ENCODE results near the gene ZNF415.
"Not testable (repeated sequence)": the region's sequence is repeated elsewhere in the genome, so short reads cannot be mapped to it uniquely, and the experiment has no call there.

Gene ZNF415

DNA sequence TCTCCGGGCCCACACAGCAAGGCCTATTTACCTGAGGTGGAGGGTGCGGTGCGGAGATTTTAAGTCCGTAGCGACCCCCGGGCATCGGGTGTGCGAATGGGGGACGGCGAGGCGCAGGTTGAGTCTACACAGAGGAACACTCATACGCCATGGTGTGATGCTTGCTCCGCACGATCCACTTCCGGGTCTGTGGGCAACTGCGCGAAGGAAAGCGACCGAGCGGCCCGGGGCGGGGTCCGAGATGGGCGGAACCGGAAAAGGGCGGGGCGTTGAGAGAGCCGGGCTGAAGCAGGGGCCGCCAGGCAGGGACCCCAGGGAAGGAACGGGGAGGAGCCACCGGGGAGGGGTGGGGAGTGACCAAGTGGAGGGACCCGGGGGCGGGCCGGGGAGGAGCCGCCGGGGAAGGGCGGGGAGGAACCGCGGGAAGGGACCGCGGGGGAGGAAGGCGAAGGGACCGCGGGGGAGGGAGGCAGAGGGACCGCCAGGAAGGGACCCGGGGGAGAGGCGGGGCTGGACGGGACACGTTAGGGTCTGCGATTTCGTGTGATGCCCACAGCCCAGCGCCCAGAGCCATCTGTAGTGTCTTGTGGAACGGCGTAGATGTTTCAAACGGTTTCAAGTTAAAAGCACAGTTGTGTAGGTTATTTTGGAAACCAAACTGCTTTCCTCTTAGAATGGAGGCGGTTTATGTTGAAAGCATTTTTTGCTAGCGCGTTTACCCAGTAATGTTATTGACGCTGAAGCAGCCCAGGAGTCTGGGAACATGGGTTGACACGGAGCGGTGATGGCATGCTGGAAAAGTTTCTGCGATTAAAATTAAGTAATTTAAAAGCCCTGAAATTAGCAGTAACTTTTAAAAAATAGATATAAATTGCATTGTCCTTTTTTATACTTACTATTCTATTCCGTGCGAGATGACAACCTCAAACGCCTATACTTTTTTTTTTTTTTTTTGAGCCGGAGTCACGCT is 29.2 kb downstream of the ZNF415 start, which contains the start of gene ZNF160:
Gene ZNF160 (minus strand): TSS at position 189 of the 970 bp plus-strand sequence. CDS start 17,146 bp downstream, outside the sequence.
- DNase-seq = peak; percentile 96
- in situ Hi-C loops (cut with MboI; ENCODE audit: low pct_unique_long_range_greater_than_20kb, low sequenced_read_pairs) = no loop called here

DNA sequence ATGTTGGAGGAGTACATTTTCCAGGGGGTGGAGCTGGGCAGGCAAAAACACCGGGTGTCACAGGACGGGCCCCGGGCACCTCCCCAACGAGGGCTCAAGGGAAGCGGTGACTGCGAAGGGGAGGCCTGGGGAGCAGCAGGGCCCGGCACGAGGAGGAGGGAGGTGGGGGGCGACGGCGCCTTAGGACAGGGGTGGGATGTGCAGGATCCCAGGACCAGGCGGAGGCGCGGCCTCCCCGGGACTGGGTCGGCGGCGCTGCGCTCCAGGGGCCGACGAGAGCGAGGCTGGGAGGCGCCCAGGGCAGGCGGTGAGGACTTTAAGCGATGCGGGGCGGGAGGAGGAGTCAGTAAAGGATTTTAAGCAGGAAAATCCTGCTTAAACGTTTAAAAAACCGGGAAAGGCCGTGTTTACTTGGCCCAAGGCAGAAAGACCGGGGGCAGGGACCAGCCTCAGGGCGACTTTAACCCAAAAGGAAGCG is 29.9 kb downstream of the ZNF415 start:
- peak; percentile 34 for DNase-seq
- in situ Hi-C loops (cut with MboI; ENCODE audit: low pct_unique_long_range_greater_than_20kb, low sequenced_read_pairs) = no loop called here

DNA sequence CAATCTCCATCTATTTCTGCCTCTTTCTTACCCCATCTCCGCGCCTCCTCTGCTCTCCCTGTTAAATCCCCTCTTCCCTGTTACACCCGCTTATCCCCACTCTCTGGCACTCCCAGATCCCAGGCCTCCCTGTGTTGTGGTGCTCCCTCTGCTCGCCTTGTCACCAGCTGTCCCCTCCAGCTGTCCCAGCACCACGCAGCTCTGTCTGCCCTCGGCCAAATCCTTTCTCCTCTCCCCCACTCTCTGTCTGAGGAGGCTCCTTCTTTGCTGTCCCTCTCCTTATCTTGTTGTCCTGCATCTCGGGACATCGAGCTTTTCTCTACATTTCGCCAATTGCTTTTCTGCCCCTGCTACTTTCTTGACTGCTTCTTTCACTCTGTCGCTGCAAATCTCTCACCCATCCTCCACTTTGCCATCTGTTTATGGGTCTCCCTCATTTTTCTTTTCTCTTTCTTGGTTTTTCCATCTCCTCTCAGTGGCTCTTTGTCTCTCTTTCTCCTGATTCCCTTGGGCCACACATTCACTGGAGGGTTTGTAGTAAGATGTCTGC is 30.4 kb downstream of the ZNF415 start:
- no peak for DNase-seq
- in situ Hi-C loops (cut with MboI; ENCODE audit: low pct_unique_long_range_greater_than_20kb, low sequenced_read_pairs) = no loop called here

- DNase-seq = peak; percentile 27
- in situ Hi-C loops (cut with MboI; ENCODE audit: low pct_unique_long_range_greater_than_20kb, low sequenced_read_pairs) = no loop called here
These were observed 31.2 kb downstream of the ZNF415 start for GRCh38 chr19:53101518-53101917.

DNA sequence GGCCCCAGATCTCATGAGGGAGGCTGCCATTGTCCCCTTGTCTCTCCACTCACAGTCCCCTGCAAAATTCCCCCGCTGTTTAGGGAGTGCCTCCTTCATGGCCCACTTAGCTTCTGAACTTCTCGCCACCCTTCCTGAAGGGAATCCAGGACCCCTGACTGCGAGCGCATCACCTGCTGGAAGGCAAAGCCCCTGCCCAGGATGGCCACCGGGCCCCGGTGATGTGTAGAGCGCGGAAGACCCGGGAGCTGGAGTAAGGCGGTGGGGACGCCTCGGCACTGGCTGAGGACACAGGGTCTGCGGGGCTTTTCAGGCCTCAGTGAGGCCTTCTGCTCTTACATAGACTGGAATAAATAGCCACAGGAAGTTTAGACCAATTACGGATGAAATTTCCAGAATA is 34.1 kb downstream of the ZNF415 start:
- DNase-seq; in situ Hi-C loops (cut with MboI; ENCODE audit: low pct_unique_long_range_greater_than_20kb, low sequenced_read_pairs): not testable (repeated sequence)

DNA sequence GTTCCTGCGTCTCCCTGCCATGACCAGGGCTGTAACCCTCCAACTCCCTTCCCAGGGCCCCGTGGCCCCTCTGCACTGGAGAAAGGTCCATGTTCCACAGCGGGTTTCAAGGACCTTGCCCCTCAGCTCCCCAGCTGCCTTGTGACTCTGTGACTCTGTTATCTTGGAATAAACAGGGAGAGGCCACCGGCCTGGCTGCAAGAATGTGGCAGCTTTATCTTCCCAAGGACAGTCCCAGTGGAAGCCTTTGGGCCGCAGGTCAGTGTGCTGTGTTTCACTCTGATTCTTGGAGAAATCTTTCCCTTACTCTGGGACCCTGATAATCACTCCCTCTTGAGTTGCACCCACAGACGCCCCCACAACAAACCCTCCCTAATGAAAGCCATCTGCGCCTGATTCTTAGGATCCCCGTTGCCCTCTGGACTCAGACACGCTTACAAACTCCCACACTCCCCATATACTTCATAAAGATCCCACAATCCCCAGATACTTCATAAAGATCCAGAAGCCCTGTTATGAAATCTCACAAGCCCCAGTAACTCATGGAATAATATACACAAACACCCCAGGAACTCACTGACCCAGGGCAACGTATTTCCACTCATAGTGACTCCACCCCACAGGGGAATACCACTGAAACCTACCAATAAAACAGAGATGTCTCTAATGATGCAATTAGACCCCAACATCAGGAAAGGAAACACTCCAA is 35.6 kb downstream of the ZNF415 start:
- in situ Hi-C loops (cut with MboI; ENCODE audit: low pct_unique_long_range_greater_than_20kb, low sequenced_read_pairs); DNase-seq: not testable (repeated sequence)

DNA sequence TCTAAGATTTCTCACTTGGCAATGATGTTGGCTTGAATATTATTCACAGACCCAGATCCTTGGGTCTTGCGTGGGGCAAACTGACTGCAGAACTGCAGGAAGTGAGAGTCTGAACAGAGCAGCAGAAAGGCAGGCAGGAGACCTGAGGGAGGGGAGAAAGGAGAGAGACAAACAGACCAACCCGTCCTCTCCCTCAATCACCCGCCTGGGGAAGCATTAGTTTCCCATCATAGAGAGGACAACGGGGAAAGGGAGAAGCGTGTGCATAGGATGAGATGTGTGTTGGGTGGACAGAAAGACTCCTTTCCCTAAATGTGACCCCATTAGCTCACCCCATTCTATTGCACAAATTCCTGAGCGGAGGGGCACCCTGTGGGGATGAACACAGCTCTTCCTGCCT is 36.1 kb downstream of the ZNF415 start:
- DNase-seq; in situ Hi-C loops (cut with MboI; ENCODE audit: low pct_unique_long_range_greater_than_20kb, low sequenced_read_pairs): not testable (repeated sequence)

- no peak for DNase-seq
- in situ Hi-C loops (cut with MboI; ENCODE audit: low pct_unique_long_range_greater_than_20kb, low sequenced_read_pairs) = no loop called here
These were observed 37.7 kb downstream of the ZNF415 start for GRCh38 chr19:53094754-53095575.

DNA sequence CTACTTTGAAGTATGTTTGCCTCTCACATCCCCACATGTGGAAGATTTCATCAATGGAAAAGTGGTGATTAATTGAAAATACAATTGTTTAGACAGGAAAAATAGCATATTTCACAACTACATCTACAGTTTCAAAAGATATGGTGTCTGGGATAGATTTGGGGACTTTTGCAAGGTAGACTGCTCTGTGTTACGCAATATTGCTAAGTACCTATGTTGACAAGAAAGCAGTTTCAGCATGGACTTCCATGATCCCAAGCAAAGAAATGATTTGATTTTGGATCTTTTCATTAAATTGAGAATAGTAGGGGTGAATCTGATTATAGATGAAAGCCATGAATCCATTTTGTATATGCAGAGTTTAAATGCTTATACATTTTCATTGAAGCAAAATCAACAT is 40.0 kb downstream of the ZNF415 start:
- in situ Hi-C loops (cut with MboI; ENCODE audit: low pct_unique_long_range_greater_than_20kb, low sequenced_read_pairs) = no loop called here
- DNase-seq = no peak

DNA sequence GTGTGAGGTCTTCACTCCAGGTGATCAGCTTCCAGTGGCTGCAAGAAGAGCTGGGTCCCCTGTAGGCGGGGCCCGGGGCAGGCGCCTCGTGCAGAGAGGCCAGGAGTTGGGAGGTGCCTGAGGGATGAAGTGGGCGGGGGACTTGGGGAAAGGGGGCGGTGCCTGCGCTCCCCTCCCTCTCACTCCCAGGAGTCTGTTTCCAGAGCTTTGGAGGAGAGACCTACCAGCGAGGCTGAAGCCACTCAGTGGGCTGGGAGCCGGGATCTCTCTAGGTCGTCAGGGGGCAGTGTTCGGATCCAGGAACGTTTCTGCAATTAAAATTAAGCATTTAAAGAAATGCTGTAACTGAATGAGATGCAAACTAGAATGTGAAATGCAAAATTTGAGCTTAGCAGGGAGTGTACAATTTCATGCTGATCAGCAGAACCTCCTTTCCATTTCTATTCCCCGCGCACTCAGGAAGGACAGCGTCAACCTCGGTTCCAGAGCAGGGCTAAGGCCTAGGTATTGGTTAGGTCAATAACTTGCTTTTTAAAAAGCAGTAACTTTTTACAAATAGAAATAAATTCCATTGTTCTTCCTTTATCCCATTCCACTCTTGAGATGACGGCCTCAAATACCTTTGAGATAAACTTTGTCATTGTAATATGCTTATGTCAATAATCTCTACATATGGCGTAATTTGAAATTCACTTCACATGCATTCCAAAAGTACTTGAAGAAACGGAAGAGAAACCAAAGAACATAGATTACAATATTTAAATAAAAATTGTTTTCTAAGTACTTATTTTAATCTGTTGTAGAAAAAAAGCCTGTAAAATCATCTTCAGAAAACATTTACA is 41.1 kb downstream of the ZNF415 start:
- in situ Hi-C loops (cut with MboI; ENCODE audit: low pct_unique_long_range_greater_than_20kb, low sequenced_read_pairs) = no loop called here
- no peak for DNase-seq

- in situ Hi-C loops (cut with MboI; ENCODE audit: low pct_unique_long_range_greater_than_20kb, low sequenced_read_pairs) = no loop called here
- no peak for DNase-seq
These were observed 44.6 kb downstream of the ZNF415 start for GRCh38 chr19:53088091-53088490.

- in situ Hi-C loops (cut with MboI; ENCODE audit: low pct_unique_long_range_greater_than_20kb, low sequenced_read_pairs) = no loop called here
These were observed 45.8 kb downstream of the ZNF415 start for GRCh38 chr19:53086949-53087348.

DNA sequence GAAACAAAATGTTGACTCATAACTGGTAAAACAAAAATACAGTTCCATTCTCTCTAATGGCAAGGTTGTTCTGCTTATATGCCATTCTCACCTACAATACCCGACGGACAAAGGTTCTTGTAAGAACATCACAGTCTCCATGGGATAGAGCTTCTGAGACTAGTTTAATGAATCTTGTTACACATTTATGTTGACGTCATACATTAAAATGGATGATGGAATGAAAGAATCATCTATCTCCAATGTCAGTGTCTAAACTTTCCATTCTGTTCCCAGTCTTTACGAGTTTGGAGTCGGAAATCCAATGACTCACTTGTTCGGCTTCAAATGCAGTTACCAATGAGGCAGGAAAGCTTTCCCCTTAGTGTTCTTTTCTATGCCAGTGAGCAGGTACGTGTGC is 47.2 kb downstream of the ZNF415 start:
- no peak for DNase-seq
- in situ Hi-C loops (cut with MboI; ENCODE audit: low pct_unique_long_range_greater_than_20kb, low sequenced_read_pairs) = no loop called here

More at GRCh38 chr19:53086949-53087348, 45.8 kb downstream of the ZNF415 start:
- no peak for DNase-seq

DNA sequence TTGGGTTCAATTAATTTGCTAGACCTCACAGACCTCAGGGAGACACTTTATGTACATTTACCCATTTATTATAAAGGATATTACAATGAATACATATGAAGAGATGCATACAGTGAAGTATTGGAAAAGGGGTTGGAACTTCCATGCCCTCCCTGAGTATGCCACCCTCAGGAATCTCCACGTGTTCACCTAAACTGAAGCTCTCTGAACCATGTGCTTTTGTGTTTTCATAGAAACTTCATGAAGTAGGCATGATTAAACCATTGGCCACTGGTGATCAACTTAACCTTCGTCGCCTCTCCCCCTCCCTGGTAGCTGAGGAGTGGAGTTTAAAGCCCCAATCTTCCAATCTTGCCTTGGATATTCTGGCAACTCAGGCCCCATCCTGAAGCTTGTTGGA is 49.8 kb downstream of the ZNF415 start:
- no peak for DNase-seq
- in situ Hi-C loops (cut with MboI; ENCODE audit: low pct_unique_long_range_greater_than_20kb, low sequenced_read_pairs) = no loop called here

GRCh38 chr19:53079313-53079924 is 53.3 kb downstream of the ZNF415 start:
- in situ Hi-C loops (cut with MboI; ENCODE audit: low pct_unique_long_range_greater_than_20kb, low sequenced_read_pairs) = no loop called here
- DNase-seq = no peak

DNA sequence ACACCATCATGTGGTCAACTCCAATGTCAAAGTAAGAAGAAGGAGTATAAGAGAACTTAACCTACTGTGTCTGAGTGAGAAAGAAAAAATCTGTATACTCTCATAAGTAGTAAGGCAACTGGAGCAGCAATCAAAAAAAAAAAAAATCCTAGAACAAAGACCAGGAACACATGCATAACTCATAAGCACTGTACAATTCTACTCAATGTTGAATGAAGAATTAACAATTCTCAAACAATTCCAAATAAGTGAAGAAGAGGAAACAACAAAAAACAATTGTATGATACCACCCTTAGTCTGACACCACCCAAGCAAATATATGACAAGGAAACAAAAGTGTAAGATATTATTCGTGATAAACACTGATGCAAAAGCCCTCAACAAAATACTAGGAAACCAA is 54.0 kb downstream of the ZNF415 start:
- in situ Hi-C loops (cut with MboI; ENCODE audit: low pct_unique_long_range_greater_than_20kb, low sequenced_read_pairs) = no loop called here
- DNase-seq = no peak

DNA sequence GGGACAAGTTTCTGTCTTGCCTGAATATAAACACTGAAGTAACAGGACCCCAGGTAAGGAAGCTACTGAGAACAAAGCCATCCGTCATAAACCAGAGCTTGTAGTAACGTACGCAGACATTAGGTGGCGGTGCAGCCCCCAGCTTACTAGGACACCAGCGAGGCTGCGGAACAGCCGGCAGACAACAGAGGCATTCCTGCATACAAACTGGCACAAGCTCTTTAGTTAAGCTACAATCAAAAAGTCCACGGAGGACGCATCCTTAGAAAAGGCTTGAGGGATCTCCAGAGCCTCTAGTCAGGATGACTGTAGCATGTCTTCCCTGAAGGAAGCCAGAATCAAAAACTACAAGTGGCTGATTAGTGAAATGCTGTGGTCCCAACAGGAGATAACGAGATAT is 55.7 kb downstream of the ZNF415 start:
- DNase-seq = no peak
- in situ Hi-C loops (cut with MboI; ENCODE audit: low pct_unique_long_range_greater_than_20kb, low sequenced_read_pairs) = no loop called here

- in situ Hi-C loops (cut with MboI; ENCODE audit: low pct_unique_long_range_greater_than_20kb, low sequenced_read_pairs) = no loop called here
- no peak for DNase-seq
These were observed 63.9 kb downstream of the ZNF415 start for GRCh38 chr19:53068834-53069233.
